Gastrocnemius medialis (tissue), 4 donors: ENCODE results near the gene CAMSAP2.

Experiments used
- CTCF ChIP-seq, 5 experiments: fragments of 450-650 bp in 3 of 5; fragments of 200-600 bp in 2 of 5; sonication (generic) in 2 of 5; IDR thresholded peaks in 4 of 5; conservative IDR thresholded peaks in 1 of 5; 1 replicate in 4 of 5; 2 replicates in 1 of 5; pipeline ENCODE4 v1.5.1; 2016 to 2019; ENCODE audit warnings: antibody characterized with exemption in 5 of 5, mild to moderate bottlenecking in 3 of 5, moderate library complexity in 3 of 5
- POLR2A ChIP-seq, 2 donors: fragments of 450-650 bp; IDR thresholded peaks; one replicate each; pipeline ENCODE4 v1.6.1; 2017; ENCODE audit warnings: antibody characterized with exemption in 2 of 2, mild to moderate bottlenecking in 2 of 2, moderate library complexity in 2 of 2

GRCh38 chr1:200893411-200893901 lies 154.8 kb downstream of the CAMSAP2 start:
- TF ChIP-seq CTCF (IDR thresholded peaks at IDR 0.05 in 4 of 5, conservative IDR thresholded peaks at IDR 0.05 in 1 of 5) (no peak), POLR2A (IDR thresholded peaks at IDR 0.05) (no peak)
